SK-N-DZ (cell line): Measurements from ENCODE around the gene SDR39U1.

Experiments used
- DNase-seq: peaks from one replicate; pipeline ENCODE4 v3.0.0-alpha.2; 2015; ENCODE audit warnings: low spot score

The SDR39U1 gene

GRCh38 chr14:24390701-24391468, 51.7 kb downstream of the SDR39U1 start:
- no peak for DNase-seq
